KG1 (cell line): ENCODE results near the gene VIPR1.

Experiments used
- DNase-seq: peaks from one replicate; lab custom pipeline; 2025; lab: John Stamatoyannopoulos, UW

The VIPR1 gene

DNA sequence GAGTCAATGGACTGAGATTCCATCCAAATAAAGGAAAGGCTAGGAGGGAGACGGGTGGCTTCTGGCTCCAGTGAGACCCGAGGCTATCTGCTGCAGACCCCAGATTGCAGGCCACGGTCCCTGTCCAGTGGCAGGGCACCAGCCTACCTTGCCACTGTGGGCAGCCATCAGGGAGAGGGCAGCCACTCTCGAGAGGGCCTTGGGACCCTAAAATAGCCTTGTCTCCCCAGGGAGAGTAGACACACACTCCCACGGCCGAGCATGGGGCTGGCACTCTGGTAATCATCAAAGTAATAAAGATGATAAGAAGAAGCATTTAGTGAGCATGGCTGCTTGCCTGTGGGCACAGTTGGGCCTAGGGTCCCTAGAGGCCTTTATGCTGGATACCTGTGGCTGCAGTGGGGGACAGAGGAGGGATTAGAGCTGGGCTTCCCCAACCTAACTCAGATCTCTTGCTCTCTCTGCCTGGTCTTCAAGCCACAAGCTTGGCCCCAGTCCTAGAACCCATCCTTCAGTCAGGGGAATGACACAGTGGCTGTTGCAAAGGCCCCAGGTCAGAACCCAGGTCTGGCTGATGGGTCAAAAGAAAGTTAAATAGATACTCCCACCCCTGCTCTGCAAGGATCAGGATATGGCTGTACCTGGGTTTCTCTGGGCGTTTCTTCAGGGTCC, 9.2 kb upstream of the VIPR1 start:
- DNase-seq: no peak

DNA sequence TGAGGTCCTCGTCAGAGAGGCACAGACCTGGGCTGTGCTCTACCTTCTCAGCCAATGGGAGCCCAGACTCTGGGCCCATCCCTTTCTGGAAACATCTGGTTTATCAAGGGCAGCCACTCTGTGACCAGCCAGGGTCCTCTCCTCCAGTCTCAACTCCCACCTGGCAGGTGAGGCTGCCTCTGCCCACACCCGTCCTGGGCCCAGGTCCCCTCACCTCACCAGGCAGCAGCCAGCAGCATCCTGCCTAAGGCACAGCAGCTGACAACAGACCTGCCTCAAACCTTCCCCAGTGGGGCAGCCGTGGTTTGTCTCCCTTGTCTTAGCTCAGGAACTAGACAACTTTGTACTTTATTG, 8.7 kb upstream of the VIPR1 start:
- no peak for DNase-seq

- DNase-seq: no peak
Measured at GRCh38 chr3:42495393-42495792, 7.0 kb upstream of the VIPR1 start.

GRCh38 chr3:42497009-42497731, 5.3 kb upstream of the VIPR1 start:
- no peak for DNase-seq

- DNase-seq: no peak
Measured at GRCh38 chr3:42498034-42498433, 4.4 kb upstream of the VIPR1 start.

DNA sequence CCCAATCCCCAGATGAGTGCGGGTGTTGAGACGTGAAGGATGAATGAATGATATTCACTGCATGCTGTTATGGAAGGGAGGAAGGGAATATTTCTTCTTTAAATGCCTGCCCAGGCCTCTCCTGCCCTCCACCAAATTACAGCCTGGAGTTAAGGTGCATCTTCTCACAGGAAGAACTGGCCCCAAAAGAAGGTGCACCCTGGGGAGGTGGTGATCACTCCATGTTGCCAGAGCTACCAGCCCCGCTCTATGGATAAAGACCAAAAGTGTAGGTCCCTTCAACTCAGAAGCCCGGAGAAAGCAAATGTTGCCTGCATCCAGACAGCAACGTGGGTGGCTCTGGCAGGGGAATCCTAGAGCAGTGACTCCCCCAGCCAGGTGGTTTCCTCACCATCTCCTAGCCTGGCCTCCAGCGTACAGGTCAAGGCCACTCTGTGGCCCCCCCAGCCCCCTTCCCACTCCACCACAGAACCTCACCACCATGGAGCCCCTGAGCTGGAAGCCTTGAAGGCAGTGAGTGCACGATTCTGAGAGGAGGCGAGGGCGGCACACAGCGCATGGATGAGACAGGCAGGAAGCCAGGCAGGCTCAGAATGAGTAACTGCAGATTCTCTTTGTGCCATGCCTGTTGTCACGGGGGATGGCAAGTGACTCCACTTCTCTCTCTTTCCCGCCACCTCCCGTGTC, 3.5 kb upstream of the VIPR1 start:
- DNase-seq: no peak

DNA sequence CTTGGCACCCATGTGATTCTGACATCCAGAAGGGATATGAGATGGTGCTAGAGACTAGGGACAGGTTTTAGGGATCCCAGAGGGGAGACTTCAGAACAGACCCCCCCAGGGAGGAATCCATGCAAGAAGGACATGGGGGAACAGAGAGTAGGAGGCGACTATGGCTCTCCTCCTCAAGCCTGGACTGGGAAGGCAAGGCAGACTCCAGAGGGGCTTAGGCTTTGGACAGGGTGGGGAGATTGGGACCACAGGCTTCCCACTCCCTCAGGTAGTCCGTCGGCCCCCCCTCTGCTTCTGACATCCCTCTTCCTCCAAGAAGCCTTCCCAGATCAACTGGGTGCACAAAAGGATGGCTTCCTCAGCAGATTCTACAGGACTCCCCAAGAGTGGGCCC, 3.0 kb upstream of the VIPR1 start:
- no peak for DNase-seq

- DNase-seq: no peak
Measured at GRCh38 chr3:42500091-42500490, 2.4 kb upstream of the VIPR1 start.

- no peak for DNase-seq
Measured at GRCh38 chr3:42500909-42501308, 1.5 kb upstream of the VIPR1 start.

GRCh38 chr3:42501321-42501680, 1.1 kb upstream of the VIPR1 start:
- DNase-seq: no peak

DNA sequence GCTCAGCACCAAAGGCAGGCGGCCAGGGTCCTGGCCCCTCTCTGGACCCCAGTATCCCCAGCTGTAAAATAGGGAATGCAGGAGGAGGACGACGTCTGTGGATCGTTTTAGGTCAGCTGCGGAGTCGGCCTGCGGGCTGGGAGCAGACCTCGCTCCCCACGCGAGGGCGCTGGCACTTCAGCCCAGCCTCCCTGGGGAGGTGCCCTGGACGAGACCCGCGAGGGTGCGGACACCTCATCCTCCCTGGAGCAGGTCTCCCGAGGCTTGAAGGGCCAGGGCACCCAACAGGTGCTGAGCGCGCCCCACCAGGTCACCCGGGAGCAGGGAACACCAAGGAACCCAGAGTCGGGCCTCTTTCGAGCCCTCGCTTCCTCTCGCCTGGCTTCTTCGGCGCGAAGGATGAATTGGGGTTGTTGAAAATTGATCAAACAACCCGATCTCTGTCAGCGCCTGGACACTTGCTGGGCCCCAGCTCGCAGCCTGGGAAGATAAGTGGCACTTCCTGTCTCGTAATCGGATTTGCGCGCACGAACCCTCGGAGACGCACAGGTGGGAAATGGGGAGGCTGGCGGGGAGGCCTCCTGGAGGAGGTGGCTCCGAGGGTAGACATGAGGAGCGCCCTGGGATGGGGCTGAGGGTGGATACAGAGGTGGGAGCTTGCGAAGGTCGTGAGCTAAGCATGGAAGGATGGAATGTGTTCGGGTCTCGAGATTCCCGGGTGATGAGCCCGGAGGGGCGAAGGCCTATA, 588 bp upstream of the VIPR1 start:
- DNase-seq: no peak

GRCh38 chr3:42503251-42503924, 945 bp downstream of the VIPR1 start:
- no peak for DNase-seq

DNA sequence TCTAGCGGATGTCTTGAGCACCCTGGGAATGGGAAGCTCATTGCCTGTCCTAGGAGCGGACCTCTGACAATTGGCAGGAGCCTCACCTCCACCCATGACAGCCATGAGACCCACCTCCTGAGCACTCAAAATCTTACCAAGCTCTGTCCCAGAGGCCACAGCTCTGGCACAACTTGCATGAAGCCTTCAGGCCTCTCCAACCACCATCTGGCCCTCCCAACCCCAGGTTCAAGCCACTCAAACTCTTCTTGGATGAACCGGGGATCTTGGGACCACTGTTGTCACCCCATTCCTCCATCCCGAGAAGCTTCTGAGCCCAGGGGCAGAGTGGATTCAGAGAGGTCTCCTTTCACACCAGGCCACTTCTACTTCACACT, 1.5 kb downstream of the VIPR1 start:
- DNase-seq: no peak

GRCh38 chr3:42504334-42505127, 2.1 kb downstream of the VIPR1 start:
- DNase-seq: no peak

DNA sequence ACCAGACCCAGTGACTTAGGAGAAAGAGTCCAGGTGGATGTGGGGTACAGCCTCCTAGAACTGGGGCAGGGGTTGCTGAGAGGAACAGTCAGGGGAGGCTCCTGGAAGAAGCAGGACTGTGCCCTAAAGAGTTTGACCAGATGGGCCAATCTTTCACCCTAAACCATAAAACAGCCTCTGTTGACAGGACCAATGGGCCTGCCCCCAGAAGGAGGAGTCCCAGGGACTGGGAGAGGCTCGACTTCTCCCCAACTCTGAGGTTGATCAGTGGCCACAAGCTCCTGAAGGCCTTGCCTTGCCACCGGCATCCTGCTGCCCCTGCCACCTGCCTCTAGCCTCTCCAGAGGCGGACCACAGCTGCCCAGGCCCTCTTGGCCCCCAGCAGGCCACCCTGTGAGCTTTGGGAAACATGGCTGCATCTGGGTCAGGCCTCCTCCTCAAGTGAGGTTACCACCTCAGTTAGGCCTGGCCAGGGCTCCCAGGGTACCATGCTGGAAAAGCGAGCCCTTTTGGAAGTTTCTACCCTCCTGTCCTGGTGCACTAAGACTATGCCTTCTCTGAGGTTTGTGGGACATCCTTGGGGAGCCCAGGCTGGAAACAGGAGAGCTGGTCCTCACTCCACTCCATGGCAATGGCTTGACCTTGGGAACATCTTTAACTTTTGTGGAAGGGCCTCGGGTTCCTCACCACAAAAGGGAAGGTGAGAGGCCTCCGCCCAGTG, 2.8 kb downstream of the VIPR1 start:
- DNase-seq: no peak

DNA sequence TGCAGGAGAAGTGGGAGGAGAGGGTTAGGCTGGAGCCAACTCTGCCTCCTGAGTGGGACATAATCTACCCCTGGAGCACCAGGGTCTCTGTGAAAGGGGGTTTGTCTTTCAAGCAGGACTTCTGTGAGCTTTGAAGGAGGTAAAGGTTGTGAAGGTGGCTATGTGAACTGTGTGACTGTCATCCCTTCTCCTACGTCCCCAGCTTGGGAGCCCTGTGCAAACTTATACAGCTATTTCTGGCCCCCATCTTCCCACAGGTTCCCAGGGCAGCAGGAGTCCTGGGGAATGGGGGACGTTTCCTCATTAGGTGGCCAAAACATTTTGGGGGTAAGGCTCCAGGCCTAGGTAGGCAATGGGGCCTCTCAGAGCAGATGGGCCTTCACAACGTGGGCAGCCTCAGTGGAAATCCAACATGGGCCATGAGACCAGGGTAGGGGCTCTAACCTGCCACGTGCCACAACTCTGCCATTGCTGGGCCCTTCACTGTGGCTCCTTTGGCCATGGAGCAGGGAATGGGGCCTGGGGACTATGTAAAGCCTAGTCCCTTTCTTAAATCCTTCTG, 3.5 kb downstream of the VIPR1 start:
- DNase-seq: no peak

- DNase-seq: no peak
Measured at GRCh38 chr3:42507252-42507651, 4.8 kb downstream of the VIPR1 start.

GRCh38 chr3:42507761-42508335, 5.4 kb downstream of the VIPR1 start:
- DNase-seq: no peak

GRCh38 chr3:42508562-42508961, 6.1 kb downstream of the VIPR1 start:
- DNase-seq: no peak

DNA sequence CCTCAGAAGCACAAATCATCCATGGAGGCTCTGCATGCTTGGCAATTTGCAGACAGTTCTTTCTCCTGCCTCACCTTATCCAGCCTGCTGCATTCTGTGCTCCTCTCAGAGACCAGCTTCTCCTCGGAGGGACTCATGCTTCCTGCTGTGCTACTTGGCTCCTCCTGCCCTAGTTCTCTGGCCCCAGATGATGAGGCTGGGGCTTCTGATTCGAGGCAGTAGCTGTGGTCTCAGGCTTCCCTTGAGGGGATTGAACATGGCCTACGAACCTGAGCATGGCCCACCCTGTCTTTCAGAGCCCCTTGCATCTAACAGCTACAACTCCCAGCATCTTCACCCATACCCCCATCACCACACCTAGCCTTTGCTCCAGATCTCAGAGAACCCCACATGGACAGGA, 6.7 kb downstream of the VIPR1 start:
- DNase-seq: no peak
